ENCODE results near the gene ZNF497. TPM values are rescaled to one million over a fixed set of nuclear protein-coding genes. Genes with fewer than 3 reads are reported as not detected.

ZNF497 gene
- total RNA-seq, 1 experiment from 2014 or later: 2.4 TPM

- no peak overlapping the region for H2BK5ac ChIP-seq (ENCODE audit: insufficient read length, low read length)
- DNase-seq: peak; percentile 22
- peaks cover 3% of the 10 kb centered on the region for H3K79me1 ChIP-seq (ENCODE audit: insufficient read depth, low read depth, low read length, poor library complexity, severe bottlenecking)
- H3K27me3 ChIP-seq (ENCODE audit: insufficient read depth, low read length): no peaks in the 10 kb centered on the region; the same call in 1 of the 2 replicates
- peak overlapping the region in 1 of 3 experiments; percentile 79; a peak in 4 of 7 replicates for H3K27ac Mint-ChIP-seq
- H3K4me3 Mint-ChIP-seq: 0 out of 5 replicates have a peak overlapping the region, but pooled peaks of 1 of the 2 experiments have one; percentile 12
- H3K36me3 Mint-ChIP-seq (ENCODE audit: insufficient read depth in 1 of 3, low read depth in 3 of 3): peaks cover 52 to 63% (median 59%) of the 10 kb centered on the region in 3 experiments
- H2BK20ac ChIP-seq (ENCODE audit: low read depth, low read length, poor library complexity, severe bottlenecking): no peak overlapping the region
- H3K9ac ChIP-seq (ENCODE audit: extremely low read depth, insufficient read length, low read length): no peak overlapping the region
- no peak overlapping the region for H3K27ac ChIP-seq (ENCODE audit: insufficient read length, low read depth, low read length)
- no peak overlapping the region for H3K4me2 ChIP-seq (ENCODE audit: insufficient read depth, insufficient read length, low read length)
- H4K20me1 ChIP-seq (ENCODE audit: control insufficient read depth, insufficient read depth, insufficient read length): peaks cover 5% of the 10 kb centered on the region
- no peak overlapping the region for H3T11ph ChIP-seq (ENCODE audit: low read length)
- H3K27me3 Mint-ChIP-seq (ENCODE audit: low read depth): peaks cover 9% of the 10 kb centered on the region
- peaks cover 2% of the 10 kb centered on the region; the same call in 1 of the 2 replicates for H3K79me2 ChIP-seq (ENCODE audit: insufficient read depth, low read length)
- H3K4me1 Mint-ChIP-seq: peaks cover 17 to 23% of the 10 kb centered on the region in 2 experiments
- H3K14ac ChIP-seq (ENCODE audit: insufficient read depth, low read length): no peak overlapping the region
- no peak overlapping the region for H4K8ac ChIP-seq (replicated peaks; ENCODE audit: insufficient read length, low read depth, low read length)
- no peak overlapping the region for H4K5ac ChIP-seq (ENCODE audit: insufficient read length, low read depth, low read length)
- H3K23ac ChIP-seq (ENCODE audit: insufficient read length, low read depth, low read length): no peak overlapping the region
- no peak overlapping the region for H2AFZ ChIP-seq (ENCODE audit: low read length)
- no peak overlapping the region for H2AK5ac ChIP-seq (ENCODE audit: insufficient read length, low read length)
- no peak overlapping the region for H2BK12ac ChIP-seq (ENCODE audit: insufficient read length, low read depth, low read length)
- no peak overlapping the region for H3K18ac ChIP-seq (ENCODE audit: insufficient read length, low read depth, low read length)
- H3K9me3 Mint-ChIP-seq: no peaks in the 10 kb centered on the region
- no peak for TF ChIP-seq CTCF (conservative IDR thresholded peaks at IDR 0.05)
- H4K91ac ChIP-seq (ENCODE audit: insufficient read length, low read depth, low read length): no peak overlapping the region
- H2BK120ac ChIP-seq (ENCODE audit: low read depth, low read length, poor library complexity, severe bottlenecking): no peak overlapping the region
- H3K4ac ChIP-seq (ENCODE audit: low read depth, low read length): no peak overlapping the region
- H2BK15ac ChIP-seq (ENCODE audit: low read depth, low read length): no peak overlapping the region
- peaks cover 7% of the 10 kb centered on the region for H3K23me2 ChIP-seq (ENCODE audit: insufficient read length, low read depth, low read length, poor library complexity, severe bottlenecking)
- no peak overlapping the region for H3K56ac ChIP-seq (ENCODE audit: insufficient read length, low read depth, low read length)
- WGBS (ENCODE audit: extremely low coverage, insufficient read length, low lambda C conversion rate): no CpG with 5 or more reads among the region's 26 CpGs
- H3K9me3 ChIP-seq (ENCODE audit: control insufficient read depth, low read depth, low read length): no peaks in the 10 kb centered on the region
- H3K4me1 ChIP-seq (ENCODE audit: insufficient read depth, low read length): peaks cover under 1% of the 10 kb centered on the region; the same call in 1 of the 2 replicates
Measured at GRCh38 chr19:58392945-58393724, 30.6 kb upstream of the ZNF497 start.
